NOMO-1 (cell line): ENCODE data around the gene KCNJ15.

ENCODE experiments used
- DNase-seq, 2 experiments: peaks; one replicate each; lab custom pipeline; 2025; ENCODE audit not compliant: unreplicated experiment in 2 of 2; lab: John Stamatoyannopoulos, UW

The KCNJ15 gene

DNA sequence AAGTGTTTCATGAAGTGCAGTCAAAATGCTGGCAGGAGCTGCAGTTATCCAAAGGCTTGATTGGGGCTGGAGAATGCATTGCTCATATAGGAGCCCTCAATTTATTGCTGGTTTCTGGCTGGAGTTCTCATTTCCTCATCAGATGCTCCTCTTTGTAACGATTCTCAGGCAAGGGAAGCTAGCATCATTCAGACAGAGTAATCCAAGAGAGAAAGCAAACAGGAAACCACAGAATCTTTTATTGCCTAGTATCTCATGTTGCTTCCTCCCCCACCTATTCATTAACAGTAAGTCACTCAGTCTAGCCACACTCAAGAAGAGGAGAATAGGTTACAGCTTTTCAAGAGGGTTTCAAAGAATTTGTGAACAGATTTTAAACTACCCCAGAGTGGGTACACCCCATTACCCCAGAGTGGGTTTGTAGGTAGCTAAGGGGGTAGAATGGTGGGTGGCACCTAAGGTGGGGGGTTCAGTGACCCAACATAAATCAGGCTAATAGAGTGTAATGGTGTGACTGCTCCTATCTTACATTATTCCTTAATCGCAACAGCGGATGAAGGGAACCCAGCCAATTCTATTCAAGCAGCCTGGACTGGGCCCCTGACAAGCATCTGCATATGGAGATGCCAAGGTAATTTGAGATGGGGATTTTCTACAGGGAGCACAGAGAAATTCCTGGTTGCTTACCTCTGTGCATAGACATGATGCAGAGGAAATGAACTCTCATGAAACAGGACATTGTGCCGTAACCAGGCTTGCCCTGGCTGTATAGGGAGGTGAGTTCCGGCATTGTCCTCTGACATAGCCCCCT, 67.1 kb downstream of the KCNJ15 start:
- DNase-seq, result peak; percentile 88 to 96

DNA sequence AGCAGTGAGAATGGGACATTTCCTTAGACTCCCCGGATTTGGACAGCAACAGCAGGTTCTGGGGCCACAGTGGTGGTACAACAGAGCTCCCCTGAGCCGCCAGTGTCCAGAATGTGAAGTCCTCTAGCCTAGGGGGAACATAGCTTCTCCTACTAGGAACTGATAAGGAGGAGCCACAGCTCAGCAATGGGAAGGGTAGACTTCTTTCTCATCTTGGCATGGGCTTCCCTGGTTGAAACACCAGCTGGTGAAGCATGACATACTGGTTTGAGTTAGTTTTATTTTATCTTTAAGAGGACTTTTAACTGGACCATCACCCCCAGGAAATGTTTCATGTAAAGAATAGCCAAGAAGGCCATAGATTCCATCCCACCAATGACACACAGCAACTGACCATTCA, 68.4 kb downstream of the KCNJ15 start:
- DNase-seq, result no peak

DNA sequence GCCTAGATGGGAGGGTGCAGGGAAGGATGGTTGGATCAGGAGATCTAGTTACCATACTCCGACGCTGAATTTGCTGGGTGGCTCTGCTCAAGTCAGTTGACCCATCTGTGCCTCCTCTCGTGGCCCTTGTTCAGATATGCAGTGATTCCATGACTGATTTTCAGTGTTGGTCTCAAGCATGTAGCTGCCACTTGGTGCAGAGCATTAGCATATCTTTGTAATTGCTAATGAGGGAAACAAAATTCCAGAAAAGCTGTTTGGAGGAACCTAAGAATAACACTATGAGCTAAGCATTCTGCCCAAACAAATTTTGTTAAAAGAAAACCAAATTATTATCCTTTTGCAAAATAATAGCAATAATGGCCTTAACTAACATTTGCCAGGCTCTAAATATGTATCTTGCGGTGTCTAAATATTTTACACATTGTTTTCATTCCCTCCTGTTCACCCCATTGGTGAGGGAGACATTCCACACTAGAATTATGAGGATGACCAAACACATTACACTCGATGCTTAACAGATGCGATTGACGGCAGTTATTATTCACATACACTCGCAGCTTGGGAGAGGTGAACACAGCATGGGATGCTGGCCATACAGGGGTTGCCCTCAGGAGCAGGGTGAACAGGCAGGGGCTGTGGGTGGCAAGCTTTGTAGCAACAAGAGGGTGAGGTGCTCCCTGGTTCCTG, 69.1 kb downstream of the KCNJ15 start:
- no peak for DNase-seq

DNA sequence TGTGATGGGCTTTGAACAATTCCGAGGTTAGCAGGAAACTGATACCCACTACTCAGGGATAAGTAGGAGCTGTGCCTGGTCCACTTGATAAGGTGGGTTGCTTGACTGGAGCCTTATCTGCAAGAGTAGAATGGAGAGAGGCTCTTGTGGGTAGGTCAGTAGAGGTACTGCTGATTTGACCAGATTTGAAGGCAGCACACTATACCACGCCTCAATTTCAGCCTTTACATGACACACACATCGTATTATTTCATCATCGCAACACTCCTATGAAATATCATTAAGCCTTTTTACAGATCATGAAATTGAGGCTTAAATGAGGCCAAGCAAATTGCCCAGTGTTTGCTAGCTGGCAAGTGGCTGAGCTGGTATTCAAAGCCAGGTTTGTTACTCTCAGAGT, 69.6 kb downstream of the KCNJ15 start:
- DNase-seq, result no peak

DNA sequence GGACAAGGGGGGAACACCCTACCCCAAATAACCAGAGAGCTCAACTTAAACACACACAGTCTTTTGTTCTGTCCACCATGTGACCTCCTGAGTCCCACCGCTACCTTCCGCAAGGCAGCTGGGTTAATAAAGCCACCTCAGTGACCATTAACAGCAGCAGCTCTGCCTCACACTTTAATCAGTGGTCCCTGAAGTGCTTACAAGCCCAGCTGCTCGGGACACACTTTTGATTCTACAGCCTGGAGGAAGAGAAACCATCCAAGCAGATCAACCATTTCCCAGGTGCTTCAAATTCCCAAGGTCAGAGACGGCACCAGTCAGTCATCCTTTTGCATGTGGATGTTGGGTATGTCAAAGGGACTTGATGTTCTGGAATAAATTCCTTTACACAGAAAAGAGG, 70.1 kb downstream of the KCNJ15 start:
- DNase-seq, result no peak

DNA sequence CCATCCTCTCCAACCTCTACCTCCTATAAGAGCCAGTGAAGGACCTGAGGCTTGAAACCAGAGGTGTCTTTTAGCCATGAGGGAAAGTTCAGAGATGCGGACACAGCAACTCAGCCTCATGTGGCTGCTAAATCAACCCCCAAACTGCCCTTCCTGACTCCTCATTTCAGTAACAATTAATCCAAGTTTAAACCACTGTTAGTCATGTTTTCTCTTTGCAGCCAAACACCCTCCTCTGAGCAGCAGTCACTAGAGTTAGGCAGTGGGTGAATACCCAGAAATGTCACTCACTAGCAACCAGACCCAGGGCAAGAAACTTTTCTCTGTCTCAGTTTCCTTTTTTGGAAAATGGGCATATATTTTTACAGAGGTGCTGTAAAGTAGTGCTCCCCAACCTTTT, 71.2 kb downstream of the KCNJ15 start:
- DNase-seq, result no peak

DNA sequence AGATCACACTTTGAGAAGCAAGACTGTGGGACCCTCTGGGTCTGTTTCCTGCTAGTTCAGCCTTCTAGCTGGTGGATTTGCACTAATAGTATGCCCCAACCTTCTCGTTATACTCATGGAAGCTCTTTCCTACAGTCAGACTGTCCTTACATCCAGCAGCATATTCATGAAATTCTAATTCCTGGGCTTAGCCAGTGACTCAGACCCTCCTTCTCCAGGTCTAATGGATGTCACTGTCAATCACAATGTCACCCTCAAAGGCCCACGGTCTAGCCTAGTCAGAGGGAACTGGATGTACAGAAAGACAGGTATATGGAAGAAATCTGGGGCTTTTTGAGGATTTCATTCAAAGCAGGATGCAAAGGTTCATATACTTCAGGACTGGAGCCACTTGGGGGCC, 72.4 kb downstream of the KCNJ15 start:
- DNase-seq, result no peak

DNA sequence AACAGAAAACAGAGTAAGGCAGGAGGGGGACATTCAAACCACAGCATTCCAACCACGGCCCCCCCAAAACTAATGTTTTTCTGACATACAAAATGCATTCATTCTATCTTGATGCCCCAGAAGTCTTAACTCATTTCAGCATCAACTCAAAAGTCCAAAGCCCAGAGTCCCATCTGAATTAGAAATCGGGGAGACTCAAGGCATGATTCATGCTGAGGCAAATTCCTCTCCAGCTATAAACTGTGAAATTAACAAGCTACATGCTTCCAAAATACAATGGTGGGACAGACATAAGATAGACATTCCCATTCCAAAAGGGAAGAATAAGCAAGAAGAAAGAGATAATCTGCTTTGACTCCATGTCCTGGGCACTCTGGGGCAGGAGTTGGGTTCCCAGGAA, 73.9 kb downstream of the KCNJ15 start:
- no peak for DNase-seq

DNA sequence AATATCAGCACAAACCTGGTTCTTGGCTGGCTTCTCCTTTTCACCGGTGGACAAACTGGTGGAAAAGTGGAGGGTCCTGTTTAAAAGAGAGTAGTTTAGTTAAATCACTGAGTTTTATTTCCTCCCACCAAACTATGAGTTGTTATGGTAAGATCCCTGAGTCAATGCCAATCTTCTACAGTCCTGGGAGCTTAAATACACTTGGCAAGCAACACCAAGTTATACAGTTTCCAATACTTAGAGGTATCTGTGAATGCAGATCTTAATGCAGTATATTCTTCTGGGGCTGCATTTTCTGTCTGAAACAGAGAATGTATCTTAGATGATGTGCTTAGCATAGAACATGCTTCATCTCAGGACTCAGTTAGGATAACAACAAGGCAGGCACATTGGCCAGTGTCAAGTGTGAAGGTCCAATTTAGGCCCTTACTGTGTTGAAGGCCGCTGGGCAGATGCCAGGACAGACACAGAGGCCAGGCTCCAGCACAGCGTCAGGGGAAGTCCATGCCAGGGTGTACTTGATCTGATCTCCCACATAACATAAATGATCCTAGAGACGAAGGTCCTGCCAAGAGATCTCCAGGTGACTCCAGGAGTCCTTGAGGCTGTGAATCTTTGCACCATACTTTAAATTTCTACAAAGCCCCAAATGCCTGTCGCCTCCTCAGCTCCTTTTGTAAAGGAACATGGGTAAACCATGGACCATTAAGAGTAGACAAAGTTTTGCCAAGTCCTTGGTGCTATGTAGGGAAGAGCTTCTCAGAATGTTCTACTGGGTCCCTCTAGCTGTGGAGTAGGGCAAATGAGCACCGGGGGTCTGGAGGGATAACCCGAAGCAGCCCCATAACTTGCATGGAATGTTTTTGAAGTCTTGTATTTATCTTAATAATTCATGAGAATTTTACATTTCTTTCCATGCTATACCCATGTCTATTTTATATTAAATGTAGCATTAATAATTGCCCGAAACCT, 76.8 kb downstream of the KCNJ15 start:
- peak; percentile 22 to 27 for DNase-seq

DNA sequence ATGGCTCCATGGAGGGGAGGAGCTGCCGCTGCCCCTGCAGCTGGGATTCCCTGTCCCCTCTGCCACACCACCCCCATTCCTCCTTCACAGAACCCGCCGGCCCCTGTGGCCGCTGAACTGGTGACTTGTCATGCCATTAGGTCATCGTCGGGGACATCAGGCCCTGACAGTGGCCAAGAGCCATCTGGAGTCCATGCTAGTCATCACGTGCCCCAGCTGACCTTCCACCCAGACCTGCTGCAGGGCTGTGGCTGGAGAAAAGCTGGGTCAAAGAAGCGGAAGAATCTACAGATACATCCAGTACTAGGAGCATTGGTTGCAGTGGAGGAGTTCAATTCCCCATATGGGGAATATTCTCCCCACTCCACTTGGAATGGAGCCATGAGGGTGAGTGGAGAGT, 78.1 kb downstream of the KCNJ15 start:
- DNase-seq, result no peak

DNA sequence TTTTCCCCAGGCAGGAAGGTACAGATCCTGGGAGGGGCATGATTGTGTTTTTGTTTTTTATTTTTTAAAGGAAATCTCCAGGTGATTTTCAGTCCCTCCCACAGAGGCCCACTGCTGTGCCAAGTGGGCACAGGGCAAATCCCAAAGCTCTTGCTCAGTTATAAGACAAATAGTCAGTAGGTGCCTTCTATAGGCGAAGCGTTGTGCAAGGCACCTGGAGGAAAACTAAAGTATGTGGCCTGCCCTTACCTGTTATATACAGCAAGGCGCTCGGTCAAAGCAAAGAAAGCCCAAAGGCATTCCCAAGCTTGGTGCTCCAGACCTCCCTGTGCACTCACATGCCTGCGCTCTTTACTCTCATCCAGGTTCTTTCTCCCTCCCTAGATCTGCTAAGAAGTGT, 81.0 kb downstream of the KCNJ15 start:
- DNase-seq, result no peak

DNA sequence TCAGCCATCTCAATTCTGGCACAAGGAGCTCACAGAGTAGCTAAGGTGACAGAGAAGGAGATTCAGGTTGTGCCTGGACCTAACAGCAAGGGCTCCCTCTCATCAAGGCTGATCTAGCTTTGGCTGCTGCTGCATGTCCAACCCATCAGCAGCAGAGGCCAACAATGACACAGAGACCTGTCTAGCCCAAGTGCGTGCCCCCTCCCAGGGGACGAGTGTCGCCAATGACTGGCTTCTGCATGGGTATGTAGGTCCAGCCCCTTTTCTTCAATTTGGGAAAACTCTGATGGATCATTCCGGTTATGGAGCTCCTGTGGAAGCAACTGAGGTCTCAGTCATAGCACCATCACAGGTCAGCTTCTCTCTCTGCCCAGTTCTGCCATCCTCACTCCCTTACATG, 83.3 kb downstream of the KCNJ15 start:
- no peak for DNase-seq

DNA sequence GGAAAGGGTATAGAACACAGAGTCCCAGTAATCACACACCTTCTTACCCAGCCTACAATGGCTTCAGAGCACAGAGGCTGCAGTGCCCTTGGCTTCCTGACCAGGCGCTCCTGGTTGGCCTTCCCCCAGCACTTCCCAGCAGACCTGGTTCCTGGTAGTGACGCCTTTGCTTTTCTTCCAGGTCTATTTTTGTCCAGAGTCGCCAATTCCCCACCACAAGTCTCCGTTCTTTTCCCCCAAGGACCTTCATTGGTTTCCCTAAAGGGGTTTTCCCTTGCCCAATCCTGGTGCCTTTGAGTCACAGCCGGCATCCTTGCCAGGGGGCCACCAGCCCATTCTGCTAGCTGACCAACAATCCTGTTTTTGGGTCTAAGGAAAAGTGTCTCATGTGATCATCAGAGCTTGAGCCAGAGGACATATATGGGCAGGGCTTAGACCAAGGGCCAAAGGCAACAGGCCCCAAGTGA, 84.8 kb downstream of the KCNJ15 start:
- no peak for DNase-seq

DNA sequence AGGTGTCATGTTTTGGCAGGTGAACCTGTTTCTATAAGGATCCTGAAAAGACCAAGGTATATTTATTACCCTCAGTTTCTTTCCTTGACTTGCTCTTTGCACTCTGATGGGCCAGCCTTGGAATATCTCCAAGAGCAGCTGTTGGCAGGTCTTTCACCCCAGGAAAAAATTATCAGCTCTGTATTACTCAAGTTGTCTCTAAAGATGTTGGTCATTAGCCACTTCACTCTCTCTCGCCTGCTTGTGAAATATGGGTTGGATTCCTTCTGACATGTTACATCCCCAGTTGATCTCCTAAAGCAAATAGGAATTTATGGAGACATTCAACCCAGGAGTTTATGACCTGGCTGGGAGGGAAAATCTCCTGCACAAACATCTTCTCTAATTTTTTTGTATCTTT, 85.9 kb downstream of the KCNJ15 start:
- DNase-seq, result no peak

DNA sequence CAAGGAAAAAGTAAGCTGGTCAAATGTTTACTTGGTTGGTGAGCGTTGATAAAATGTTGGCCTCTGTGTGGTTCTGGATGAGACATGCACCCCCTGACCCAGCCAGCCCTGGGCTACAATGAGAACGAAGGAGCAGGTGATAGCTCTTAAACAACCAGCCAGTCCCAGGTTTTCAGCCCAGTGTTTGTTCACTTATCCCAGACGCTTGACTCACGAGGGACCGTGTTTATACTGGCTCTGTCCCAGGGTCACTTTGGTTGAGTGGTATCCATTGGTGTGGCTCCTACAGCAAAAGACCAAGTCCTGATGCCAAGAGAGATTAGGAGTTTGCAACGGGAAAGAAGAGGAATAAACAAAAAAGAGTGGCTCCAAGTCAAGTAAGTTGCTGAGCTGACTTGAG, 86.9 kb downstream of the KCNJ15 start:
- DNase-seq, result no peak

DNA sequence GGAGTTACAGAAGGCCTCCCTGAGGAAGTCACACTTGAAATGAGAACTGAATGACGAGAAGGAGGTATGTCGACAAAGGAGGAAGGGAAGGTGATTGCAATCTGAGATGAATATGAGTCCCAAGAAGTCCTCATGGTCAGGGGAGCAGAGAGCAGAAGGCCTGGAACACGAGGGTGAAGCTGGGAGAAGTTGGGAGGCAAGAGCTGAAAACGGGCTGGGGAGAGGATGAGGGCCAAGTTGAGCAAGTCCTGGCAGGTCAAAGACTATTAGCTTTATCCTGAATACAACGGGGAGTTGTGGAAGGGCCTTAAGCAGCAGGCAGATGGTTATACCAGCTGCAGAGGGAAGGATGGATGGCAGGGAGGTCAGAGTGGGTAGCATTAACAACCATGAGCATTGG, 89.5 kb downstream of the KCNJ15 start:
- no peak for DNase-seq

DNA sequence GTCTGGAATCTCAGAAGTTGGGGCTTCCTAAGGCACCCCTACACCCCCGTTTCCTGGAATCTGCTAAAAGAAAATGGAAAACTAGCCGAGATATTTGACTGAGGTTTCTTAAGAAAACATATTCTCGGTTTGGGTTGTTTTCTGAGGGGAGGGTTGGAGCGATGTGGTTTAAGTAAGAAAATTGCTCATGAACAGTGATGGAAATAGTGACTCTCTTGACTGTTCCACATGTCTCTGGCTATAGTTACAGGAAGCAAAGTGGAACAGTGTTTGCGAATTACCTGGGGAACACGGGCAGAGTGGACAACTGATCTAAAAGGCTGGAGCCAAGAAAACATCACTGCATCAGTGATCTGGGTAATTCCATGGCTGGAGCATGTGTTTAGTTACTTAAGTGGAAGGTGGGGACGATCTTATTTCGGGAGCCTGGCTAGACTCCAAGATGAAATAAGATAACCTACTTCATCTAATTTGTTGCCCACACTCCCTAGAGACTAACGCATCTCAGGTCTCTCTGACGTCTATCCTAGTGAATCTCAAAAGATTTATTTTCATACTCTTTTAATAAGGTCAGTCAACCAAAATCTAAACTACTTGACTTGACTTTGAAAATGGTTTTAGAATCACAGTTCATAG, 92.4 kb downstream of the KCNJ15 start:
- DNase-seq, result no peak

DNA sequence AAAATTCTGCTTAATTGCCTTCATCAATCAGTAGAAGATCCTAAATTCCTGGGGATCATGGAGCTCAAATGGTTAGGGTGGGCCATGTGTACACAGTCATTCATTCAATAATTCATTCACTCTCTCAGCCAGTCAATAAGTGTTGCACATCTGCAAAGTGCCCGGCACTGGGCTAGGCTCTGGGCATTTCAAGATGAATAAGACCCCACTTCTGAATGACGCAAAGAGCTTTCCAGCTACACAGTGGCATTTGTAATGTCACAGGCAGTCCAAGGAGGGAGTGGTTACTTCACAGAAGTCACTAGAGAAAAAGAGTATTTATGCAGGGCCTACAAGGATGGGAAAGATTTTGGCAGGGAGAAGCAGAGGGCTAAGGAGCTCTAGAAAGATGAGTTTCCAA, 93.2 kb downstream of the KCNJ15 start:
- no peak for DNase-seq

DNA sequence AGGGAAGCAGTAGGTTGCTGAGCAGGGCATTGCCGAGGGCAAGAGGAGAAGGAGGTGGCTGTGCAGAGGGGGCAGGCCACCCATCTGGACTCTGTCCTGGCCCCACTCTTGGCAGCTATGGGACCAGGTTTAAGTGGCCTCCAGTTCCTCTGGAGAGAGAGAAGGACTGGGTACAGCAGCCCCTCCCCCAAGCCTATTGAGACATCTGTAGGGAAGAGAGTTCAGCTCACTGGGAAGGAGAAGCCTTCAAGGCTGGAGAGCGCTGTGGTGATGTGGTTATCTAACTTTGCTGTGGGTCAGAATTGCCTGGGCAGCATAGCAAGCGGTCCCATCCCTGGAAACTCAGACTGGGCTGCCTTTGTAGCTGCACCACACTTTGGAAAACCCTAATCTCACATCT, 93.9 kb downstream of the KCNJ15 start:
- DNase-seq, result no peak

DNA sequence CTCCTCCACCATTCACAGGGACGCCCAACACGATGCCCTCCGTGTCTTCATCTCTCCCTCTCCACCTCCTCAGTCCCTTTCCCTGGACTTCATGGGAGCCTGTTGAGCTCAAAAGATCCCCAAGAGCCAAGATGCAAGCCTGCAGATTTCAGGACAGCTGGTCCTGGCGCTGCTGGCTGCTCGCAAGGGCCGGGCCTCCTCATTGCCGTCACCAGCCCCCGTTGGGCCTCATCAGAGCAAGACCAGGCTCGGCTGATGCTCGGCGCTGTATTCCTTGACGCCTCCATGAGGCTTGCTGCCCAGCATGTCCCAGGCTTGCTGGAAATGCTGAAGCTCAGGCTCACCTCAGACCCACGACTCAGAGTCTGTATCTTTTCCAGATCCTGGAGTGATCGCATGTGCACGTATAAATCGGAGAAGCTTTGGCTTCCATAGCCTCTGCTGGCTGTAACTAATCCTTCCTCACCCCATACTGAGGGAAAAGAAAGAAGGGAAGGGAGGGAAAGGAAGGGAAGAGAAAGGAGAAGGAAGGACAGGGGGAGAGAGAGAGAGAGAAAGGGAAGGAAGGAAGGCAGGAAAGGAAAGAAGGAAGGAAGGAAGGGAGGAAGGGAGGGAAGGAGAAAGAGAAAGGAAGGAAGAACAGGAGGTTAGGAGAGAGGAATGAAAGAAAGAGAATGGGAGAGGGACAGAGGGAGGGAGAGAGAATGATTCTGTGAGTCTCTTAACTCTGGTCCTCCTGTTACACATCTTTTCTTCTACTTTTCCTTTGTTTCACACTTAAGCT, 94.6 kb downstream of the KCNJ15 start:
- DNase-seq, result no peak
